Stimulated activated CD8-positive, alpha-beta memory T cell treated with anti-CD3 and anti-CD28 coated beads, Interleukin-12 subunit alpha, Interleukin-12 subunit beta, amount 100 ng/mL, for 24 hours (primary cell): ENCODE measurements around the gene SLC9C1.
A peak's percentile ranks its signal among the peaks of the same experiment; 100 is the strongest.
"Not testable (repeated sequence)": the region's sequence is repeated elsewhere in the genome, so short reads cannot be mapped to it uniquely, and the experiment has no call there.

ENCODE experiments used
- DNase-seq: peaks from one replicate; pipeline ENCODE4 v3.0.0-alpha.2; 2020; ENCODE audit errors: extremely low read depth

Gene SLC9C1

GRCh38 chr3:112187300-112187699 is 106.7 kb downstream of the SLC9C1 start:
- DNase-seq = no peak

GRCh38 chr3:112185423-112186035 is 108.5 kb downstream of the SLC9C1 start:
- not testable (repeated sequence) for DNase-seq

GRCh38 chr3:112175646-112176045 is 118.4 kb downstream of the SLC9C1 start:
- DNase-seq = no peak

GRCh38 chr3:112175037-112175436 is 119.0 kb downstream of the SLC9C1 start:
- no peak for DNase-seq

GRCh38 chr3:112171144-112171543 is 122.9 kb downstream of the SLC9C1 start:
- DNase-seq = no peak

DNA sequence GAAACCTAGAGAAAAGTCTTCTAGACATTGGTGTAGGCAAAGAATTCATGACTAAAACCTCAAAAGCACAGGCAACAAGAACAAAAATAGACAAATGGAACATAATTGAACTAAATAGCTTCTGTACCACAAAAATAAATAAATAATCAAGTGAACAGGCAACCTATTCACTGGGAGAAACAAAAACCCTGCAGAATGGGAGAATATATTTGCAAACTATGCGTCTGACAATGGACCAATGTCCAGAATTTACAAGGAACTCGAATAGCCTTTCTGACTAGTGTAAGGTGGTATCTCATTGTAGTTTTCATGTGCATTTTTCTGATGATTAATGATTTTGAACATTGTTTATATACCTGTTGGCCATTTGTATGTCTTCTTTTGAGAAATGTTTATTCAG is 124.0 kb downstream of the SLC9C1 start:
- DNase-seq = no peak

DNA sequence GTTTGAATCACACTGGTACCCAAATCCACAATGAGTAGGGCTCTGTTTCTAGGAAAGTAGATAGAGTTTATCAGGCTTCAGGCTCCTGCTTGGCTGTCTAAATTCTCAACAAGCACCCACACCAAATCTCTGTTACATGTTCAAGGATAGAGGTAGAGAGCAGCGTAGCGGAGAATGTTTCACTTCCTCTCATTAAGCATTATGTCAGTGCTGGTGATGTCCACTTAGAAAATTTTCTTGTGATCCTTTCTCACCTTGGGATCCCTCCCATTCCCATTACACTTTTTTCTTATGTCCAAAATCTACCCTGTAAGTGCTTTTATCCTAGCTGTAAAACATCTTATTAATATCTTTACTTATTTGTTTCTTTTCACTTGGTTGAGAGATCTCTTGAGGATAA is 126.3 kb downstream of the SLC9C1 start:
- DNase-seq = no peak

DNA sequence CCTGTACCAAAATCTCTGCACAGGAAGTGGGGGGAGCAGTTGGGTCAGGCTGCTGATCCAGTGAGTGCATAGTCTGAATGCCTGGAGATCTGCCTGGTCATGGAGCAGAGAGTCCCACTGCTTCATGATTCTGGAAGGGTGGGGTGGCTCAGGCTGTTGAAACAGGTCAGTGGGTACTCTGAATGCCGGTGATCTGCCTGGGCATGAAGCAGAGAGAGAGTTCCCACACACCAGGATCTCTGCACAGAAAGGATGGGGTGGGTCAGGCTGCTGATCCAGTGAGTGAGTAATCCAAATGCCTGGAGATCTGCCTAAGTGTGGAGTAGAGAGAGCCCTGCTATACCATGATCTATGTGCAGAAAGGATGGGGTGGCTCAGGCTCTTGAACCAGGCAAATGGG is 144.9 kb downstream of the SLC9C1 start:
- no peak for DNase-seq

DNA sequence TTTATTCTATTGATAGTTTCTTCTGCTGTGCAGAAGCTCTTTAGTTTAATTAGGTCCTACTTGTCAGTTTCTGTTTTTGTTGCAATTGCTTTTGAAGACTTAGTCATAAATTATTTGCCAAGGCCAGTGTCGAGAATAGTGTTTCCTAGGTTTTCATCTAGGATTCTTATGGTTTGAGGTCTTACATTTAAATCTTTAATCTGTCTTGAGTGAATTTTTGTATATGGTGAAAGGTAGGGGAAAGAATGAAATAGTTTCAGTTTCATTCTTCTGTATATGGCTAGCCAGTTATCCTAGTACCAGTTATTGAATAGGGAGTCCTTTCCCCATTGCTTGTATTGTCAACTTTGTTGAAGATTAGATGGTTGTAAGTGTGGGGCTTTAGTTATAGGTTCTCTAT is 150.3 kb downstream of the SLC9C1 start:
- DNase-seq = no peak

DNA sequence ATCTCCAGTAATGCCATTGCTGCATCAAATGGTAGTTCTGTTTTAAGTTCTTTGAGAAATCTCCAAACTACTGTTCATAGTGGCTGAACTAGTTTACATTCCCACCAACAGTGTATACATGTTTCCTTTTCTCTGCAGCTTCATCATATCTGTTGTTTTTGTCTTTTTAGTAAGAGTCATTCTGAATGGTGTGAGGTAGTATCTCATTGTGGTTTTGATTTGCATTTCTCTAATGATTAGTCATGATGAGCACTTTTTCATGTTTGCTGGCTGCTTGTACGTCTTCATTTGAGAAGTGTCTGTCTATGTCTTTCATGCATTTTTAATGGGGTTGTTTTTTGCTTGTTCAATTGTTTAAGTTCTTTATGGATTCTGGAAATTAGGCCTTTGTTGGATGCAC is 150.8 kb downstream of the SLC9C1 start:
- DNase-seq = no peak

DNA sequence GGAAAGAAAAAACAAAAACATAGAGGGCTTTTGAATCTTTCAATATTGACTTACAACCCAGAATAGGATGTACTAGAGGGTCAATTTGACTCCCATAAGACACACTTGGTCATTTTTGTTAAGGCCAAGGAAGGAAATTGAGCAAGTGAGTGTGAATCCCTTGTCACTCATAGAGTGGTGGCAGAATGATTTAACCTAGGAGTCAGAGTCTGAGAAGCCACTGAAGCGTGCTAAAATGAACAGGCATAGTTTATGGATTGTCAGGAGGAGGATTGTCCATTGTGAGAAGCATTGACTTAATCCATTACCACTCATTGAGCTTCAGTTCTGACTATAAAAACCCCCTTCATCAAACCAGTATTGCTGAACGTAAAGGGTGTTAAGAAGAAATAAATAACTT is 152.7 kb downstream of the SLC9C1 start:
- no peak for DNase-seq

DNA sequence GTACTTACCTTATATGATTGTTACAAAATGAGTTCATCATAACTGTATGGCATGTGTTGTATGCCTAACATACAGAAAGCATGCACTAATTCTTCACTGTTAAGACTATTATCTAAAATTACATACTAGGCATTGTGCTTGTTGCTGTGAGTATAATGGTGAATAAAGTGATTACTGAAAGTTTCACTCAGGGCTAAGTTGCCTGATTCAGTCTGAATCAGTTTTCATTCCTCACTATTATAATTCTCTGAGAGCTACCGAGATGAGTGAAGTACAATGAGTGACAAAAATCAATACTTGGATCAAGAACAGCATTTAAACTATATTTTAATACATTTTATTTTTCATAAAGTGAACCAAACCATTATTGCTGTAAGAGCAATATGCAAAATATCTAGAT is 153.4 kb downstream of the SLC9C1 start:
- no peak for DNase-seq

GRCh38 chr3:112138219-112138969 is 155.6 kb downstream of the SLC9C1 start:
- no peak for DNase-seq

DNA sequence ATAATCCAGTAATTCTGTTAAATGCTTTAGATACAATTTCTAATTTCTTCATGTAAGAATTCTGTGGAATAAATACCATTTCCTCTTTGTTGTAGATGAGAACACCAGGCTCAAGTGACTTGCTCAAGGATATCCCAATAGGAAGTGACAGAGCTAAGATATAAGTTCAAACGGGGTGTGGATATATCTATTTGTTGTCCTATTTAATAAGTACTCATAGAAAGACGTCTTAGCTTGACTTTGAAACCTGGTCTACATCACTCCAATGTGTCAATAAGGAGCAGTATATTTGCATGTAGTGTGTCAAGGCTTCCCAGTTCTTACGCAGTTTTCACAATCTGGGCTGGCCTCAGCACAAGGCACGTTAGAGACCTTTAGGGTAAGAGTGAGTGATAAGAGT is 156.2 kb downstream of the SLC9C1 start:
- DNase-seq = no peak

GRCh38 chr3:112136959-112137693 is 156.9 kb downstream of the SLC9C1 start:
- no peak for DNase-seq

DNA sequence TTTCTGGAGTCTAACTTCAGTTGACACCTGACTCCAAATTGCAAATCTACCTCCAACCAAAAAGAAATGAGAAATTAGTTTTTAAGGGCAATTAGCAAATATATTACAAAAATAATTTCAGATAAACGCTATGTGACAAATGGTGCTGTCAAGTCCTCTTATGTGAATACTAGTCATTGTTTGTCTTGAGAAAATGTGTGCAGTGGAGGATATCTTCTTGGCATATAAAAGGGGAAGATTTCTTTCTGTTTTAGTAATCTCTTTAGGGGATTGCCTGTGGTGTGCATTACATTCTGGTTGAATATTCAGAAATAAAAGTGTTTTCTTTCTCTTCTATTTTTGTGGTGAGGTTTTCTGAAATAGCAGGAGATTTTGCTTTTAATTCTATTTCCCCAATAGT is 158.0 kb downstream of the SLC9C1 start:
- no peak for DNase-seq

DNA sequence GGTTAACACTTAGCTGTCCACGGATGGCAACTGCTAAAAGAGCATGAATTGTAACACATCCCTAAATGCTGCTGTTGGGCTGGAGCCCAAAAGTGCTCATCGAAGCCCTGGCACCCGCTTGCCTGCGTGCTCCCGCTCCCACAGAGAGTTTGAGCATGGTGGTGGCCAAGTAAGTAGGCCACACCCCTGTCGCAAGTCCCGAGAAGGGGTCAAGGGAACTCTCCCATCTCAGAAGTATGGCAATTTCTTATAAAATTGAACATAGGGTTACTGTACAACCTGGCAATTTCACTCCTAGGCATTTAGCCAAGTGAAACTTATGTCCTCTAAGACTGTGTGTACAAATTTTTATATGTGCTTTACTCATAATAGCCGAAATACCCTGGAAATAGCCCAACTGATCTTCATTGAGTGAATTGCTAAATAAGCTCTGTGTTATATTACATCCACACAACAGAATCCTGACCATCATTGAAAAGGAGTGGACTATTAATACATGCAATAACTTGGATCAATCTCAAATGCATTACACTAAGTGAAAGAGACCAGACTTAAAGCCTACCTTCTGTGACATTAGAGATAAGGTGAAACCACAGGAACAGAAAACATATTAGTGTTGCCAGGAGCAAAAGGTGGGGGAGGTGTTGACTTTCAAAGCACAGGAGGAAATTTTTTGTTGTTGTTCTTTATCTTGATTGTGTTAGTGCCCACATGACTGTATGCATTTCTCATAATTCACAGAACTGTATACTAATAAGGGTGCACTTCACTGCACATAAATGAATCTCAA is 159.5 kb downstream of the SLC9C1 start:
- no peak for DNase-seq

GRCh38 chr3:112133626-112134334 is 160.2 kb downstream of the SLC9C1 start:
- DNase-seq = no peak

DNA sequence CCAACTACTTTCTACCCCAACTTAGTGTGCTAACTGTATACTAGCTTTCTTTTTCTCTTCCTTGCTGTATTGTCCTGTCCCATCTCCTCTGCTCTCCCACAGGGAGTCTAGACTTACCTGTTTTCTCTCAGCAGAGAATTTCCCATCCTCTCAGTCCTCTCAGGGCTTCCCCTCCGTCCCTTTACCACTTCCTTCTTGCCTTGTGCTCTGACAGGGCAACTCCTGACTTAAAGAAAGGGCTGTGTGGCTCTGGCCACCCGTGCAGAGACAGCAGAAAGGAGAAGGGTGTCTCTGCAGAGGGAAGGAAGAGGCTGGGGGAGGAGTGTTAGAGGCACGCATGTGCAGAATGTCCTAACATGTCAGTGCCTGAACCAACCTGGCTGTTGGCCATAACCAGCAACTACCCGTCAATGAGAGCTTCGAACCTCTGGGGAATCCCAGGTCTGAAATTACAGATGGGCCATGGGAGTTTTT is 161.0 kb downstream of the SLC9C1 start, which contains the start of gene GCSAM:
Gene GCSAM, minus strand, starts transcription at position 274 of the 474 bp plus-strand sequence. Its CDS starts 128 bp downstream, at position 146.
- DNase-seq = peak; percentile 31

DNA sequence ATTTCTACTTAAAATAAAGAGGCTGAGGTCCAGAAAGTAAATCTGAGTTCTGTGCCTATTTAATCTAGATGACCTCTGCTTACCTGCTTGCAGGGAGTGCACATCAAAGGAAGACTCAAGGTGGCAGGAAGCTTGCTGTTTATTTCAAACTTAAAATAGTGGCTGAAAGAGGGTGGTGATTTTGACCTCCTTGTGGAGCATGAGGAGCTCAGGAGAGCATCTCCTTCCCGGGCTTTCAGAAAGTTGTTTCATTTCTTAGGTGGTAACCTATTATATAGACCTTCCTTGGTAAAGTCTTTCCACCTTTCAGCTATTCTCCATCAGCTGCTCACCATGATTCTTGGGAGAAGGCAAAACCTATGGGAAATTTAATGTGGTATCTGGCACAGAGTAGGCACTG is 161.5 kb downstream of the SLC9C1 start:
- DNase-seq = no peak

- DNase-seq = no peak
Observed at GRCh38 chr3:112132088-112132487, 161.9 kb downstream of the SLC9C1 start.
